ENCODE results near the gene IDUA.
"Not testable (repeated sequence)": the region's sequence is repeated elsewhere in the genome, so short reads cannot be mapped to it uniquely, and the experiment has no call there.

IDUA gene

DNA sequence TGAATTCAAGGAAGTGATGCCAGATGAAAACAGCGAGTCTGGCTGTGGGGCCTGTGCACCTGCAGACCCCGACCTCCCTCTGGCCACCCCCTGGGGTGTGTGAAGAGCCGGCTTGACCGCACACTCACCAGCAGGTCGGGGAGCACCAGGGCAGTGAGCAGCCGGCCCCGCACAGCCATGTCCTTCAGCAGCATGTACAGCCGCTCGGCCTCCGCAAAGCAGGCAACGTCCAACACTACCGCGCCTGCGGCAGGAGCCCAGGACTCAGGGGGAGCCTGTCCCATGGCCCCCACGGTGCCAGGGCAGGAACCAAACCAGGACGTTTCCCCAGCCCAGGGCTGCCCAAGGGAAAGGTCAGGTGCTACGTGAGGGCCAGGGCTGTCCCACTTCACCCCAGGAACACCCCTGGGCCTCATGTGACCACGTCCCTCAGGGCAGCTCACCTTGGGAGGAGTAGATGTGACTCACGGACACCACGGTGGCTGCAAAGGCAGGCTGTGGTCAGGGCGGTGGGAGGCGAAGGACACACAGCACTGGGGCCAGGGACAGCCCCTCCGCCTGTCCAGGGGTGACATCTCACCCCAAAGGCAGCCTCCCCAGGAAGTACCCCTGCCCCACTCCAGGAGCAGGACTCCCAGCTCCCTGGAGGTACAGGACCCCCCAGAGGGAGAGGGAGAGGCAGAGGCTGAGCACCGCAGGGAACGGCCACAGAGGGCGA is 21.6 kb upstream of the IDUA start:
- intact Hi-C loops (cut with DNase I), result no loop called here
- DNase-seq, result peak in 1 of 10 donors; percentile 61

DNA sequence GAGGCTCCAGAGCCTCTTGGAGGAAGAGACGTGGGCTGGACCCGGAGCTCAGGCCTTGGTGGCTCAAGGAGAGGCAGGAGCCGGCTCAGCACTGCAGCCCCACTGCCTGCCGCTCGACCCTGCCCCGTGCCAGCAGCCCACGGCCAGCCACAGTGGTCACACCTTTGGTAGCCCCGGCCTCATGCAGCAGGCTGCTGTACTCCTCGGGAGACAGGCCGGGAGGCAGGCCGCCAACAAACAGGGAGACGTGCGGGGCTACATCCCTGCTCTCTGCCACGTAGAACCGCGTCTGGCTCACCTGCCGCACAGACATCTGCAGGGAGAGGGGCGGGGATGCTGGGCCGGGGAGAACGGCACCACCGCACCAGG is 21.1 kb upstream of the IDUA start:
- DNase-seq, result no peak
- intact Hi-C loops (cut with DNase I), result no loop called here

DNA sequence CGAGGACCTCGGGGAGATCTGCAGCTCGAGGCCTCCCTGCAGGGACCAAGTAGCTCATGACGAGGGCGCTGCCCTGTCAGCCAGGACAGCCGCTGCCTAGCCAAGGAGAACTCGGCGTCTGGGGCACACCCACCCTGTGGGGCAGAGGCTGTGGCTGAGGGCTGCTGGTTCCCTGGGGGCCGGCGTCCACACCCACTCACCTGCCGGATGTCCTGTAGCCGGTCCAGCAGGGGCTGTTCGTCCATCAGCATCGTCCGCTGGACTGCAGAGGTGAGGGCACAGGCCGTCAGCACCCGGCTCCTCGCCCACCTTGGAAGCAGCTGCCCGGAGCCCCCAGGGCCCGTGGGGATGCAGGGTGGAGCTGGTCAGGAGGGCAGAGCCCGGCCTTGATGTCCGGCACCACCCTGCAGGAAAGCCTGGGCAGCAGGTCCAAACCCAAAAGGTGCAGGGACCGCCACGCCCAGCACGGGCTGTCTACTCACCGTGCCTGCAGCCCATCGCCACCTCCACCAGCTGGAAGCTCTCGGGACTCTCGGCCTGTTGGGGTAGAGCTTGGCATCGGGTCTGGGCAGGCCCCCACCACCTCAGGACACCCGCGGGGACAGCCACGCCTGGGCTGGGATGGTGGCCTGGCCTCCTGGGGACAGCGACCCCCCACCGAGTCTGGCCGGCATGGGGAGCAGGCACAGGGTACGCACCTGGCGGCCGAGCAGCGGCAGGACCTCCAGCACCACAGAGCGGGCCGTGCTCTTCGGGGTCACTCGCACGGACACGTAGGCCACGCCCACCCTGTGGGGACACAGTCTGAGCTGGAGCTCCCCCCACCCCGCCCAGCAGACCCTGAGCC is 20.4 kb upstream of the IDUA start:
- DNase-seq, result no peak
- intact Hi-C loops (cut with DNase I), result no loop called here

DNA sequence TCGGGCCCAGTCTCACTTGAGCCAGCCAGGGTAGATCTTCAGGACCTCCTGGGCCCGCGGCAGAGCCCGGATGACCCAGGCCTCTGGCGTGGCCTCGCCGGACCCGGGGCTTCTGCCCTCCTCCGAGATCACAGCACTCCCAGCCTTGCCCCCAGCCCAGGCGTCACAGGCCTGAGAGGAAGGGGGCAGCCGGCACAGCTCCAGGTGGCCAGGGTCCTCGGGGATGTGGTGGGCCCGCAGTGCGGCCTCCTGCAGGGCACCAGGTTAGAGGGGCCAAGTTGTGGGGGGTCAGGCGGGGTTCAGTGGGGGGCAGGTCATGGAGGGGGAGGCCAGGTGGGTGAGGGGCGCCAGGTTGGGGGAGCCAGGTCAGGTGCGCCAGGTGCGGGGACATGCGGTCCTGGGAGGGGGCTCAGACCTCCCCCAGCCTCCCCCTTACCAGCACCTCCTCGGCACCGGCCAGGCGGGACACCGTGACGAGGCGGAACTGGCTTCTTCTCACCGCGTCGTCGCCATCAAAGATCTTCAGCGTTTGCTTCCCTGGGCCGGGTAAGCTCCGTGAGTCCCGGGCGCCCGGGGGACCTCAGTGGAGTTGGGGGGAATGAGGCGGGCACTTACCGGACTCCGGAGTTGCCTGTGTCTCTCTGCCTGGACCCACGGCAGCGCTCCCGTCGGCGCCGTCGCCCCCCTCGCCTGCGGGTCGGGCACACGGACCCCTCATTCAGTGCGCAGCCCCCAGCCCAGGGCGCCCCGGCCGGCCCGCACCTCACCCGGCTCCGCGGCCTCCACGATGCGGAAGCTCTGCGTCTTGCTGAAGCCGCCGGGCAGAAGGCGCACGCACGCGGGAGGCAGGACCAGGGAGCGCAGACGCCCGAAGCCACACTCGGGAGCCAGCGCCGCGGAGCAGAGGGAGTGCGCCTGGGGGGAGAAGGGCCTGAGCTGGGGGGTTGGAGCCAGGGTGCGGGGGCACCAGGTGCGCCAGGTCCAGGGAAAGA is 19.4 kb upstream of the IDUA start:
- intact Hi-C loops (cut with DNase I), result no loop called here
- peak in 2 of 10 donors; percentile 62 to 85 for DNase-seq

DNA sequence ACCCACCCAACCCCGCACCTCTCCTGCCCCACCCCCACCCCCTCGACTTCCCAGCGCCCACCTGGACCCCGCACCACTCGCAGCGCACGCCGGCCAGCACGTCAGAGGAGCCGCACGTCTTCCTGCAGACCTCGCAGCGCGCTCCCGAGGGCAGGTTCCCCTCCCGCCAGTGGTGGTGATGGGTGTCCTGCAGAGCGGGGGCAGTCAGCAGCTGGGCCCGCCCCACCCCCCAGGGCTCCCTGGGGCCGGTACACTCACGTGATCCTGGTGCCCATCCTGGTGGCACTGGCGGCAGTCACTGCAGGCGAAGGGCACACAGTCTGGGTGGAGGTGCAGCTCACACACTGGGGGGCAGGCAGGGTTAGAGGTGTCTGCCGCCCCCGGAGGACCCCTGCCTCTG is 18.6 kb upstream of the IDUA start:
- intact Hi-C loops (cut with DNase I), result no loop called here
- no peak for DNase-seq

DNA sequence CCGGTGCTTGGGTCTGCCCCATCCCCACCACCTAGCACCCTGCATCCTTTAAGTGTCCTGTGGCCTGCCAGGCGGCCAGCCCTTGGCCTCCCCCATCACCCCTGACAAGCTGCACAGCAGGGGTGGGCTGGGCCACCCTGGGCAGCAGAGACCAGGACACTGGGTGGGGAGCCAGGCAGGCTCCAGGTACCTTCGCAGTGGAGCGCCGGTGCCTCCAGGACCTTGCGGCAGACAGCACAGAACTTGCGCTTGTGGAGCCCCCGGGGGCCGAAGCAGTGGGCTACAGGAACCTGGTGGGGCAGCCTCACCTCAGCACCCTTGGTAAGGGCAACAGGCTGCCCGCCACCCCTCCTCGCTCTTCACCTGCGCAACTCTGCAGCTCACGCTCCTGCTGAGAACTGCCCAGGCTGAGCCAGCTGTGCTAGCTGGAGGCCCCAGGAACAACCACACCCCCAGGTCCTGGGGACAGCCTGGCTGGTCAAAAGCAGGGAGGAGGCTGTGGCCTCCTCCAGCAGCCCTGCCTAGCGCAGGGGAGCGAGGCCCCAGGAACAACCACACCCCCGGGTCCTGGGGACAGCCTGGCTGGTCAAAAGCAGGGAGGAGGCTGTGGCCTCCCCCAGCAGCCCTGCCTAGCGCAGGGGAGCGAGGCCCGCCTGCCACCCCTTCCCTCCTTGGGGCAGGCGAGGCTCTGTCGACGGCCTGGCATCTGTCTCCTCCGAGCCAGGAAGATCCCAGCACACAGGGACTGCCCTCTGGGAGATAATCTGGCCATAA is 18.0 kb upstream of the IDUA start:
- DNase-seq, result no peak
- intact Hi-C loops (cut with DNase I), result no loop called here

DNA sequence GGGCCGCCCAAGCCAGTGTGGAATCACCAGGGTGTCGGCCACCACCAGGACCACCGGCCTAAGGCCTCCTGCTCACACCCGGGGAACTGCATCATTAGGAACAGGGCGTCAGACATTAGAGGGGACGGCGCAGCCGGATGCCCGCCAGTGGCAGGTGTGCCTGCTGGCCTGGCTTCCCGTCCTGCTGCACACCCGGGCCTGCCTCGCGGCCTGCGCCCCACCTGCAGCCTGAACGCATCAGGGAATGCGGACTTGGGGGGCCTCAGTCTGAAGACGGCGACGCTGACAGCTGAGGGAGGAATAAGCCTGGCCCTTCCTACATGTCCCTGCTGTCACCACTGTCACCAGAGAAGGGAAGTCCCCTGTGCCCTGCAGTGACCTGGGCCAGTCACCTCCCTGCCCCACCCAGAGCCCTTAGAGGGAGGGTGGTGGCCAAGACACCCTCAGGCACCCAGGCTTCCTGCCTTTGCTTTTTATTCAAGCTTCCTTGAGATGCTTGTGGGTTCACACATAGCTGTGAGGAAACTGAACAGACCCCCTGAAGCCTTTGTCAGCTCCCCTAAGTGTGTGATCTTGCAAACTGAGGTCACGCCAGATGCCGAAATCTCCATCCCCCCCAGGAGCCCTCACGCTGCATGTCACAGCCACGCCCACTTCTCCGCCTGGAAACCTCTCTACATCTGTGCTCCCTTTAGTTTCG is 16.6 kb upstream of the IDUA start:
- no peak for DNase-seq
- intact Hi-C loops (cut with DNase I), result no loop called here

DNA sequence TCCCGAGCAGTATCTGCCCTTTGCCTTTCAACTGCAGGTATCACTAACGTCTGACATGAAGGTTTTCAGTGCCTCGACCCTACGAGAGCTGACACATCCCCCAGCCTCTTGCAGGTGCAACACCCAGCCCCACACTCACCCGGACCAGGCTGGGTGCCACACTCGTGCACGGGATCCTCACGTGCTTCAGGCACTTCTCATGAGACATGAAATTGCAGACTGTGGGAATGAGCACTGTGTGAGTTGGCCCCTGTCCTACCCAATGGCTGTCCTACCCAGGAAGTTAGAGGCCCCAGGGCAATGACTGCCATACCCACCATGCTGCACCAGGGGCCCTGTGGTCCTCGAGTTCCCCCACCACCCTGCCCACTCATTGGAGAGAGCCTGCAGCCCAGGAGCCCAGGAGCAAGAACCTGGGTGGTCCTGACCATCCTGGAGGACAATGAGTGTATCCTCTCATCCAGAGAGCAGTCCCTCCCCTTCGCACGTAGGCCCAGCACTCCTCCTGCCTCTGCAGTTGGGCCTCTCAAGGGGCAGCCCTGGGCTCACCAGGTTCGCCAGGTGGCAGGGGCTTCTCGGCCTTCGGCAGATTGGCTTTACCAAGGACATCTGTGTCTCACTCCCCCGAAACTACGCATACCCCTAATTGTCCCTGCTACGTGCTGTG is 15.9 kb upstream of the IDUA start:
- DNase-seq, result no peak
- intact Hi-C loops (cut with DNase I), result no loop called here

DNA sequence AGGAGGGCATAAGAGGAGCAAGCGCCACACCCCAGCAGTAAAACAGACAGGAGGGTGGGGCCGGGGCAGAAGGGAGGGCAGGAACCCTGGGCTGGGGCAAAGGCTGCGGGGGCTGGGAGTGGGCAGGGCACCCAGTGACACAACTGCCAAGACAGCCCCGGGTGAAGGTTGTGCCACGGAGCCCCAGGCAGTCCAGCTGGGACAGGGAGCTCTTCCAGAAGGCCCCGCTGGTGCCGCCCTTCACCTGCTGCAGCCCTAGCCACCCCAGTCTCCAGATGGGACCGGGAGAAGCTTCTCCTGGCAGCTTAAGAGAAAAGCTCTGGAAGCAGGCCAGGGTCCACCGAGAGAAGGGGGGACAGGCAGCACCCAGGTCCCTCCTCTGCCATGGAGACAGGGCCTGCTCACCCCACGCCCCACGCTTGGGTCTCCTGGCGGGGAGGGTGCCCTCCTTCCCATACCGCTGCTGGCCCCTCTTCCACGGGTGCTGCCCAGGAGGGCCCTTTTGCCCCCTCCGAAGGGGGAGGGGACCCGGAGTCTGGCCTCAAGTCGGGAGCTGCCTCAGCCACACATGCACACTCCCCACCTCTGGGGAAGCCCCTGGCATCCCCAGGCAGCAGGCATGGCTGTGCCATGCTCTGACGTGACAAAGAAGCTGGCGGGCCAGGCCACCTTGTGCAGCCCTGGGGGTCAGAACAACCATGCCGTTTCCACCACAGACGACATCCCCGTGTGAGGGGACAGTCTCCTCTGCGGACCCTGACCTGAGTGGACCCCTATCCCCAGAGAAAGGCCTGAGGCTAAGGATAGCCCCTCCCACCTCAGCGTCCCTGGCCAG is 15.0 kb upstream of the IDUA start:
- no peak for DNase-seq
- intact Hi-C loops (cut with DNase I), result no loop called here

DNA sequence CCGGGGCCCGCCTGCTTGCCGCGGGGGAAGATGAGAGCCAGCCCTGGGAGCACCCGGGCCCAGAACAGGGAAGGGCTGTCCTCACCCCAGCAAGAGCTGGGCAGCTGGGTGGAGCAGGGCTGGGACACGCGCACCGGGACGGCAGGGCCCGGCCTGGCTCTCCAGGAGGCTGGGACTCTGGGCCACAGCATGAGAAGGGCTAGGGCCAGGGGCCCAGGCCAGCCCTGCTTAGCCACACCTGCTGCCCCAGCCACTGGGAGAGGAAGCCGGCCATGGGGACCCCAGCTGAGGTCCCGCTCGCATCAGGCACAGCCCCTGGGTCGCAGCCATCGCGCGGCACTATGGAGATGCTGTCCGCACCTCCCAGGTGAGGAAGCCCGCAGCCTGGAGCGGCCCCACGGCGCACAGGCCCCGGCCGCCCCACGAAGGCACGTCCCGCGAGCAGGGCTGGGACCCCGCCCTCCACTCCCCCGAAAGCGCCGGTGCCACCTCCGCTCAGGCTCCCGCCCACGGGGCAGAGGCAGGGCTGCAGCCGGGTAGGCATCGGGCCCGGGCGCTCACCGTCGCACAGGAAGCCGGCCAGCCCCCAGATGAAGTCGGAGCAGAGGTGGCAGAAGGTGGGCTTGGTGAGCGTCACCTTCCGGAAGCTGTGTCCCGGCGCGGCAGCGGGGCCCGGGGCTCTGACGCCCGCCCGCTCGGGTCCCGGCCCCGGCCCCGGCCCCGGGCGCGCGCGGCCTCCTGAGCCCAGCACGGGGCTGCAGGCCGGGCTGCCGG is 14.0 kb upstream of the IDUA start:
- intact Hi-C loops (cut with DNase I), result no loop called here
- no peak for DNase-seq

DNA sequence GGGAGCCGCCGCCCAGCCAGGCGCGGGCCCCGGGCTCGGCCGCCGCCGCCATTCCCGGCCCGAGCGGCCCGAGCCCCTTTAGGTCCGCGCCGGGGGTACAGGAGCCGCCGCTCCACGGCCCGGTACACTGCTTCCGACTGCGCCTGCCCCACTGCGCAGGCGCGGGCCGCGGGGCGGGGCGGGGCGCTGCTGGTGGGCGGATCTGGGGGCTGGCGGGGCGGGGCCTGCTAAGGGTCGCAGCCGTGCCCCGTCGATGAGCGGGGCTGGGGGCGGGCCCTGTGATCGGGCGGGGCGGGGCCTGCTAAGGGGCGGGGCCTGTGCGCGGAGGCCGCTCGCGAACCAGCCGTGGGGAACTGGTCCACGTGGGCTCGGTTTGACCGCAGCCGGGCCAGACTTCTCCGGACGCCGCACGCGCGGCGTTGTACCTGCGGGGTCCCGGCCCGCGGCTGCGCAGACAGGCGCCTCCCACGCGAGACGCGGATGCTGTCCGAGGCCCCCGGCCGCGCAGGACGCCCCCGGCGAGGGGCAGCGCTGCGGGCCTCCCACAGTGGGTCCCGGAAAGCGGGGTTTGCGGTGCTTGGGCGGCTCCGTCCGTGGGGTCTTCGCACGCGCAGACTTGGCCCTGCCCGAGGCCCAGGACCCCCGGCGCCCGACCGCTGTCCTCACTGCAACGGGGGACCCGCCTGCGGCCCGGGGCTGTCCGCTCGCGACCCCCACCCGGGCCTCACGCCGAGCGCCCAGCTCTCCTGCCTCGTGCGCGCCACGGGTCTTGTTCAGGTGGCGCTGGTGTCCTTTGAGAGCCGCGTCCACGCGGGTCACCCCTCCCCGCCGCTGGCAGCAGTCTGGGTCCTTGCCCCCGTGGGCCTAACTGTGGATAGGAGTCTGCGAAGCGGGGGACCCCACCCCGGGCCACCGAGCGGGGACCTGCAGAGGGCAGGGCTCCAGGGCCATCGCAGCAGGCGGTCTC is 13.1 kb upstream of the IDUA start, which contains the start of gene DGKQ:
DGKQ (minus strand) TSS at position 139 of the 967 bp plus-strand sequence; CDS start at position 52, 87 bp downstream.
- intact Hi-C loops (cut with DNase I), result no loop called here

DNA sequence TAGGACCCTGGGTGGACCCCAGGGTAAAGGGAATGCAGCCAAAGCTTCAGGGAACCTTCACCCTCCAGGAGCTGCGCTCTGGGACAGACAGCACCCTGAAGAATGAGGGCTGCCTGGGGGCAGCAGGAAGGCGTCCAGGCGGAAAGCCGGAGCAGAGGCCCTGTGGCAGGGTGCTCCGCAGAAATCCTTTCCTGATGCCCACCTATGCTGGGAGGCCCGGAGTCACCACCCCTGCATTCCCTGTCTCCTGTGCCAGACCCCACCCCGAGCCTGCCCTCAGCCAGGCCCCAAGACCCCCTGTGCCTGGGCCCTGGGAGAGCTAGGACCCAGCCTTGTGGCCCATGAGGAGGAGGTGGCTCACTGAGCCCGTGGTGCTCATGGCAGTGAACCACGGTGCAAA is 12.2 kb upstream of the IDUA start:
- intact Hi-C loops (cut with DNase I), result no loop called here
- DNase-seq, result no peak

More for the DNA sequence above, 13.1 kb upstream of the IDUA start, which contains the start of gene DGKQ:
- peak; percentile 77 to 98 (median 90) for DNase-seq

DNA sequence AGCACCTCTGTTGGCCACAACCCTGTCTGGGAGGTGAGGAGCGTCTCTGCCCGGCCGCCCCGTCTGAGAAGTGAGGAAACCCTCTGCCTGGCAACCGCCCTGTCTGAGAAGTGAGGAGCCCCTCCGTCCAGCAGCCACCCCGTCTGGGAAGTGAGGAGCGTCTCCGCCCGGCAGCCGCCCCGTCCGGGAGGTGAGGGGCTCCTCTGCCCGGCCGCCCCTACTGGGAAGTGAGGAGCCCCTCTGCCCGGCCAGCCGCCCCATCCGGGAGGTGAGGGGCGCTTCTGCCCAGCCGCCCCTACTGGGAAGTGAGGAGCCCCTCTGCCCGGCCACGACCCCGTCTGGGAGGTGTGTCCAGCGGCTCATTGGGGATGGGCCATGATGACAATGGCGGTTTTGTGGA is 10.8 kb upstream of the IDUA start:
- intact Hi-C loops (cut with DNase I); DNase-seq: not testable (repeated sequence)

DNA sequence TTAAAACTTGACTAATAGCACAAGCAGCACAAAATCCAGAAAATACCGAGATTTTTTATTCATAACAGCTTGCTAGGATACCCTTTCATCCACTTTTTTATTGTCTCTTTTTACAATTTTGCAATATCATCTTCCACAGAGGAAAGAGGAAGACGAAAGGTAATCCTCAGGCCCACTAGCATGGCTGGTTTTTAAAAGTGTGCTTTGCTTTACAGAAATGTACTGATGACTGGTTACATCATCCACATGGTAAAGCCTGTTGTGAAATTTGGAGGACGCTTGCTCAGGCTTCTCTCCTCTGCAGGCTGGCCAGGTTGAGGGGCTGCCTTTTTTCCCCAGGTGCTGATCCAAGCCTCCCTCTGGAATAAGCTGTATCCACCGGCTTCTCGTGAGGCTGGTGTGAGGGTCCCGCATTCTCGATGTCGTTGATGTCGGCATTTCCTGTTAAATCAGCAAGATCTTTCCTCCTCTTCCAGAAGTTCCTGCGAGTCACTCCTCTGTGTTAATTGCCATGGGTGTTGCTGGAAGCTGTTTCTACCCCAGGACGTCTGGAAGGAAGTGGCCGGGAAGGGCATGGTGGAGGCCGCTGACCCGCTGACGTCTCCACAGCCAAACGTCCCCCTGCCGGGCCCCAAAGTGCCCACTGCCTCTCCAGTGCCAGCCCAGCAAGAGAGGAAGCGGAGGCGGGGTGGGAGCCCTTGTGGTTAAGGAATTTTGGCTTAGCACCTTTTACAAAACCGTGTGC is 7.7 kb upstream of the IDUA start:
- DNase-seq, result no peak
- intact Hi-C loops (cut with DNase I), result no loop called here

DNA sequence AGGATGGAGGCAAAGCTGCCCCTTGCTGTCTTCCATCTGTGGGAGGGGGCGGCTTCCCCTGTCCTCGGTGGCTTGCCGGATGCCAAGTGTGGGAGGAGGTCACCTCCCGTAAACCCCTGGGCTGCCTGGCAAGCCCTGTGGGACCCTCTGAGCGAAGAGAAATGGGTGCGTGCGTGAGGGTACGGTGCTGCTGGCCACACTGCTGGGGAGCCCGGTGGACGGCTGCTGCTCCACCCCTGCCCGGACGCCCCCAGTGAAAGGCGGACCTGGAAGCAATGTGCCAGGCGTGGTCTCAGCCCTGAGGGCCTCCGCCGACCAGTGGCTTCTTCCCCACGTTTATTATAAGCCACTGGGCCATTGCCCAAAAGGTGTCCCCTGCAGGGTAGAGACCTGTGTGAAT is 4.6 kb upstream of the IDUA start:
- intact Hi-C loops (cut with DNase I), result loop anchor here (10.0 kb wide), 1 partner anchor 237 kb away; no protein-coding TSS in a partner anchor
- no peak for DNase-seq
